GM23248 (cell line): ENCODE measurements around the gene THADA. TPM values are rescaled to one million over a fixed set of nuclear protein-coding genes. Genes with fewer than 3 reads are reported as not detected.

Experiments
- DNase-seq: peaks from one replicate; pipeline ENCODE4 v3.0.0-alpha.2; 2015
- H2AFZ ChIP-seq: fragments of 200-600 bp; sonication (generic); 2 replicates; pipeline ENCODE4 v1.6.1; 2016; ENCODE audit warnings: antibody characterized with exemption
- H3F3A ChIP-seq: fragments of 200-600 bp; sonication (generic); 2 replicates; pipeline ENCODE4 v1.6.1; 2016; ENCODE audit warnings: mild to moderate bottlenecking, antibody characterized with exemption, mixed run types; ENCODE audit not compliant: insufficient read depth
- H3K27ac ChIP-seq: fragments of 200-600 bp; sonication (generic); 2 replicates; pipeline ENCODE4 v1.5.1; 2016; ENCODE audit warnings: mild to moderate bottlenecking
- H3K27me3 ChIP-seq: fragments of 200-600 bp; sonication (generic); replicated peaks from 2 replicates; pipeline ENCODE4 v1.6.1; 2016; ENCODE audit warnings: mild to moderate bottlenecking; ENCODE audit not compliant: insufficient read depth
- H3K36me3 ChIP-seq: fragments of 200-600 bp; sonication (generic); 2 replicates; pipeline ENCODE4 v1.6.1; 2016; ENCODE audit warnings: low read depth, mild to moderate bottlenecking
- H3K4me1 ChIP-seq: fragments of 200-600 bp; sonication (generic); 2 replicates; pipeline ENCODE4 v1.6.1; 2016; ENCODE audit warnings: mild to moderate bottlenecking; ENCODE audit not compliant: insufficient read depth
- H3K4me2 ChIP-seq: fragments of 200-600 bp; sonication (generic); one replicate; pipeline ENCODE4 v1.6.1; 2016; ENCODE audit warnings: mild to moderate bottlenecking; ENCODE audit not compliant: unreplicated experiment
- H3K4me3 ChIP-seq: fragments of 200-600 bp; sonication (generic); 2 replicates; pipeline ENCODE4 v1.5.1; 2016; ENCODE audit warnings: mild to moderate bottlenecking
- H3K79me2 ChIP-seq: fragments of 200-600 bp; sonication (generic); 2 replicates; pipeline ENCODE4 v1.6.1; 2016; ENCODE audit warnings: mild to moderate bottlenecking; ENCODE audit not compliant: insufficient read depth
- H3K9ac ChIP-seq: fragments of 200-600 bp; sonication (generic); 2 replicates; pipeline ENCODE4 v1.6.1; 2016; ENCODE audit warnings: mild to moderate bottlenecking
- H3K9me2 ChIP-seq: fragments of 200-600 bp; sonication (generic); 2 replicates; pipeline ENCODE4 v1.6.1; 2016; ENCODE audit warnings: mixed run types, mild to moderate bottlenecking, moderate library complexity; ENCODE audit not compliant: insufficient read depth
- H3K9me3 ChIP-seq: fragments of 200-600 bp; sonication (generic); one replicate; pipeline ENCODE4 v1.6.1; 2017; ENCODE audit warnings: low read depth
- H4K20me1 ChIP-seq: fragments of 200-600 bp; sonication (generic); 2 replicates; pipeline ENCODE4 v1.6.0; 2016; ENCODE audit not compliant: insufficient read depth
- EZH2 ChIP-seq: fragments of 200-600 bp; sonication (generic); IDR thresholded peaks from 2 replicates; pipeline ENCODE4 v1.6.1; 2018; ENCODE audit warnings: antibody characterized with exemption, mild to moderate bottlenecking; ENCODE audit not compliant: insufficient read depth, poor library complexity, severe bottlenecking
- EZH2phosphoT487 ChIP-seq: fragments of 200-600 bp; sonication (generic); IDR thresholded peaks from 2 replicates; pipeline ENCODE4 v1.6.1; 2018; ENCODE audit warnings: antibody characterized with exemption, moderate library complexity, mild to moderate bottlenecking, low read depth; ENCODE audit not compliant: insufficient read depth
- WGBS, 2 experiments: methylation state at CpG; one replicate each; pipeline ENCODE4 v1.1.6; 2015 to 2017; ENCODE audit warnings: low lambda C conversion rate in 2 of 2, low coverage in 1 of 2; ENCODE audit errors: missing lambda C conversion rate in 2 of 2; 5-methylcytosine and 5-hydroxymethylcytosine counted together
- in situ Hi-C: fragments of 300-500 bp; cut with MboI; formaldehyde crosslinking; loops from 2 replicates; pipeline ENCODE4 v1.15.0; 2020
- polyA plus RNA-seq: library from polyadenylated mRNA; unstranded; fragments of >200 nt; fragmentation: Nextera tagmentation; extraction: Ambion mirVana; gene quantifications from 2 replicates; pipeline ENCODE4 v1.2.1, GENCODE V29; 2016
- total RNA-seq: library from RNA; depleted of rRNA; stranded (reverse); fragments of >200 nt; shearing (Covaris generic); gene quantifications from 2 replicates; pipeline ENCODE4 v1.2.3, GENCODE V29; 2014

THADA gene
- total and polyA plus RNA-seq, 2 experiments from 2014 or later, result 14.1 to 15.8 TPM

DNA sequence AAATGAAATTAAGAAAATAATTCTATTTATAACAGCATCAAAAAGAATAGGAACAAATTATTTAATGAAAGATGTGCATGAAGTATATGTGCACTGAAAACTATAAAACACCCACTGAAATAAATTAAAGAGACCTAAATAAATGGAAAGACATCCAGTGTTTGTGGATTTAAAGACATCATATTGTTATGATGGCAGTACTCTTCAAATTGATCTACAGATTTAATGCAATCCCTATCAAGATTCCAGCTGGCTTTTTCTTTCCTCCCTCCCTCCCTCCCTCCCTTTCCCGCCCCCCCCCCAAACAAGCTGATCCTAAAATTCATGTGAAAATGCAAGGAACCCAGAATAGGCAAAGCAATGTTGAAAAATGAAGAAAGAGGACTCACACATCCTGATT is 285.9 kb downstream of the THADA start:
- in situ Hi-C loops, result no loop called here
- Histone ChIP-seq H3K9me2 (no peaks in the 10 kb centered on the region), H3K4me3 (no peak overlapping the region), H4K20me1 (no peaks in the 10 kb centered on the region), H3K4me1 (peaks cover 35% of the 10 kb centered on the region), H3K27me3 (no peaks in the 10 kb centered on the region), H2AFZ (no peak overlapping the region), H3K4me2 (no peak overlapping the region), H3K9me3 (no peaks in the 10 kb centered on the region), H3K36me3 (no peaks in the 10 kb centered on the region), H3K79me2 (no peaks in the 10 kb centered on the region), H3F3A (peaks cover 28% of the 10 kb centered on the region; the same call in 1 of the 2 replicates), H3K9ac (no peak overlapping the region), H3K27ac (no peak overlapping the region)
- 38 to 63% methylated on average over 1 of the region's 1 CpG for WGBS, 2 experiments
- TF ChIP-seq EZH2 (no peak), EZH2phosphoT487 (no peak)
- no peak for DNase-seq

DNA sequence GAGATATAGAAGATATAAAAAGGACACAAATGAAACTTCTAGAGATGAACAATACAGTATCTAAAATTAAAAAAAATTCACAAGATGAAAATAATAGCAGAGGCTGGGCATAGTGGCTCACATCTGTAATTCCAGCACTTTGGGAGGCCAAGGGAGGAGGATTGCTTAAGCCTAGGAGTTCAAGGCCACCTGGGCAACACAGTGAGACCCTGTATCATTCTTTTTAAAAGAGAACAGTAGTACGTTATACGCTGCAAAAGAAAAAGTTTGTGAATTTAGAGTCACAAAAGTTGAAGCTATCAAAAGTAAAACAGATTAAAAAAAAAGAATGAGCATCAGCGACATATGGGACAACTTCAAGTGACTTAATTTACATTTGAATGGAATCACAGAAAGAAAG is 287.9 kb downstream of the THADA start:
- Histone ChIP-seq H3K36me3 (no peaks in the 10 kb centered on the region), H3K27me3 (no peaks in the 10 kb centered on the region), H3K9me3 (no peaks in the 10 kb centered on the region), H4K20me1 (no peaks in the 10 kb centered on the region), H3K27ac (no peak overlapping the region), H3K9ac (no peak overlapping the region), H2AFZ (no peak overlapping the region), H3K4me1 (peaks cover 28% of the 10 kb centered on the region), H3K9me2 (no peaks in the 10 kb centered on the region), H3K4me3 (no peak overlapping the region), H3F3A (peaks cover 26% of the 10 kb centered on the region; the same call in 1 of the 2 replicates), H3K79me2 (no peaks in the 10 kb centered on the region), H3K4me2 (no peak overlapping the region)
- no peak for TF ChIP-seq EZH2
- TF ChIP-seq EZH2phosphoT487, result no peak
- in situ Hi-C loops, result no loop called here
- WGBS, 2 experiments, result 97 to 99% methylated on average over 3 of the region's 3 CpGs
- DNase-seq, result no peak

DNA sequence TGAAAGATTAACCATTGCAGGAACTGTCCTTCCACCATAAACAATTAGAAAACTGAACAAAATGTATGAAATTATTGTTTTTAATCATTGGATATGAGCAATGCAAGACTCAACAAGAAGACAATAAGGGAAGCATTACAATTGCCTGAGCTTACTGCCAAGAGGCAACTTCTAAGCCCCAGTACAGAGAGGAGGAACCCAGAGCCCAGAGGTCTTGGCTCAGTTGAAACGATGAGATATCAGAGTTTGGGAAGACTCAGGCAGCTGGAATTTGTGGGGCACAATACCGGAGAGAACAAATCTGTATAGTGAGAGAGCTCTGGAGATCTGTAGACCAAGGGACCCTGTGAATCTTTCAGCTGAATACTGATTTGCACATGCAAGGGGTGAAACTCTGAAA is 288.8 kb downstream of the THADA start:
- H3K9ac ChIP-seq, result no peak overlapping the region
- TF ChIP-seq EZH2phosphoT487, result no peak
- no peak for TF ChIP-seq EZH2

DNA sequence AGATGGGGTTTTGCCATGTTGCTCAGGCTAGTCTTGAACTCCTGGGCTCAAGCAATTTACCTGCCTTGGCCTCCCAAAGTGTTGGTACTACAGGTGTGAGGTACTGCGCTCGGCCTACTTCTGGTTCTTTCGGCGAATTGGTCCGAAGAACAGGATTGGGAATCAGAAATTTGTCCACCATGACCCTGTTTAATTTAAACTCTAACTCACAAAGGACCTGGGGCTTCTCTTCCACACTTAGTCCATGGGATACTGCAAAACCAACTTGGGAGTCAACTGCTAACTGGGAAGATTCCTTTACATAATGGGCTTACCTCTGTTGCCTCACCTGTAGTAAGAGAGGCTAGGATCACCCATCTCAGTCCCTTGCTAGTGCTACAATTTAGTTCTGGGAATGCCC is 289.6 kb downstream of the THADA start:
- H3K27me3 ChIP-seq, result no peaks in the 10 kb centered on the region
- no peak for DNase-seq
- H3K36me3 ChIP-seq, result 0 out of 2 replicates have a peak, but pooled peaks cover 6% of the 10 kb centered on the region
- H4K20me1 ChIP-seq, result no peaks in the 10 kb centered on the region
- H3K4me3 ChIP-seq, result no peak overlapping the region
- H3K27ac ChIP-seq, result no peak overlapping the region
- TF ChIP-seq EZH2 (no peak), EZH2phosphoT487 (no peak)
- no peaks in the 10 kb centered on the region for H3K79me2 ChIP-seq
- H2AFZ ChIP-seq, result no peak overlapping the region
- no peaks in the 10 kb centered on the region for H3K9me3 ChIP-seq
- peaks cover 18% of the 10 kb centered on the region; the same call in 1 of the 2 replicates for H3K4me1 ChIP-seq
- no peak overlapping the region for H3K4me2 ChIP-seq
- in situ Hi-C loops, result no loop called here
- H3K9me2 ChIP-seq, result no peaks in the 10 kb centered on the region
- H3K9ac ChIP-seq, result no peak overlapping the region
- 99% methylated on average over 5 of the region's 5 CpGs for WGBS, 2 experiments
- H3F3A ChIP-seq, result peaks cover 16% of the 10 kb centered on the region; the same call in 1 of the 2 replicates

More for the DNA sequence above, 288.8 kb downstream of the THADA start:
- peak; percentile 44 for DNase-seq
- H3K9me3 ChIP-seq, result no peaks in the 10 kb centered on the region
- no peaks in the 10 kb centered on the region for H4K20me1 ChIP-seq
- 18 to 22% methylated on average over 2 of the region's 2 CpGs for WGBS, 2 experiments
- H3F3A ChIP-seq, result peaks cover 20% of the 10 kb centered on the region; the same call in 1 of the 2 replicates
- H3K27me3 ChIP-seq, result no peaks in the 10 kb centered on the region
- H3K79me2 ChIP-seq, result no peaks in the 10 kb centered on the region
- in situ Hi-C loops, result no loop called here
- no peak overlapping the region for H3K4me3 ChIP-seq
- no peaks in the 10 kb centered on the region for H3K9me2 ChIP-seq
- no peak overlapping the region for H2AFZ ChIP-seq
- peaks cover 21% of the 10 kb centered on the region; the same call in 1 of the 2 replicates for H3K4me1 ChIP-seq
- no peak overlapping the region for H3K27ac ChIP-seq
- H3K36me3 ChIP-seq, result 0 out of 2 replicates have a peak, but pooled peaks cover 6% of the 10 kb centered on the region
- H3K4me2 ChIP-seq, result no peak overlapping the region

DNA sequence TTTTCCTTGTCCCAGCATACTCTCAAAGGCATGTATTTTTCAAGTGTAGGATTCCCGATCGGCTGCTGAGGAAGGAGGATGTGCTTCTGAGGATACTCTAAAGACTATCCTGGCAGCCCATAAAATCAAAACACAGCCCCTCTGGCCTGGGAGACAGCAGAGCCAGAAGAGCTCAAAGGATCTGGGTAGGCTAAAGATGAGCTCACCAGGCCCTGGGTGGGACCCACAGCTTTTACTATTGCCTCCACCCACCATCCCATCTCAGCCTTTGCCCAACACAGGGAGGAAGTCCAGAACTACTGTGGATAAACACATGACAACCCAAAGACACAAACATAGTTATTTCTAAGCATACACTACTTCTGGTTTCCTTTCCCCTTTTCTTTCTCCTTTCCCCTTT is 290.3 kb downstream of the THADA start:
- Histone ChIP-seq H3K9me2 (no peaks in the 10 kb centered on the region), H2AFZ (no peak overlapping the region), H3K79me2 (no peaks in the 10 kb centered on the region), H3K4me1 (peaks cover 12% of the 10 kb centered on the region; the same call in 1 of the 2 replicates), H3K9me3 (no peaks in the 10 kb centered on the region), H3K27ac (no peak overlapping the region), H3K4me3 (no peak overlapping the region), H3K36me3 (0 out of 2 replicates have a peak, but pooled peaks cover 6% of the 10 kb centered on the region), H3K9ac (no peak overlapping the region), H3F3A (0 out of 2 replicates have a peak, but pooled peaks cover 9% of the 10 kb centered on the region), H4K20me1 (no peaks in the 10 kb centered on the region), H3K27me3 (no peaks in the 10 kb centered on the region), H3K4me2 (no peak overlapping the region)
- in situ Hi-C loops, result no loop called here
- DNase-seq, result peak; percentile 45
- WGBS, 2 experiments, result 49 to 50% methylated on average over 2 of the region's 2 CpGs
- no peak for TF ChIP-seq EZH2phosphoT487
- TF ChIP-seq EZH2, result no peak
